Testis (tissue), 2 donors: ENCODE measurements around the gene POC1B.

Experiments
- CTCF ChIP-seq, 3 experiments: fragments of 450-650 bp in 2 of 3; fragments of 200-600 bp in 1 of 3; sonication (generic) in 1 of 3; IDR thresholded peaks; one replicate each; pipeline ENCODE4 v1.5.1; 2016 to 2019; ENCODE audit warnings: antibody characterized with exemption in 3 of 3, mild to moderate bottlenecking in 2 of 3, moderate library complexity in 1 of 3
- POLR2A ChIP-seq: fragments of 450-650 bp; IDR thresholded peaks from one replicate; pipeline ENCODE4 v1.6.1; 2017; ENCODE audit warnings: antibody characterized with exemption, mild to moderate bottlenecking, moderate library complexity

- TF ChIP-seq CTCF (IDR thresholded peaks at IDR 0.05) (peak; percentile 37 to 59 (median 41)), POLR2A (no peak)
Measured at GRCh38 chr12:89529738-89530137, 3.9 kb upstream of the POC1B start.
